Caki2 (cell line): ENCODE data around the gene TMEM139. TPM values are rescaled to one million over a fixed set of nuclear protein-coding genes. Genes with fewer than 3 reads are reported as not detected.
"Not testable (repeated sequence)": the region's sequence is repeated elsewhere in the genome, so short reads cannot be mapped to it uniquely, and the experiment has no call there.

Source experiments
- DNase-seq: peaks from one replicate; pipeline ENCODE4 v3.0.0-alpha.2; 2015; ENCODE audit warnings: low read depth
- in situ Hi-C: cut with HindIII; loops from 2 replicates; pipeline ENCODE4 v1.10.0; 2016; ENCODE audit warnings: low sequenced_read_pairs, low pct_unique_long_range_greater_than_20kb, mixed read lengths
- total RNA-seq: library from RNA; depleted of rRNA; stranded (reverse); fragments of >200 nt; shearing (Covaris generic); gene quantifications from 2 replicates; pipeline ENCODE4 v1.2.3, GENCODE V29; 2014; ENCODE audit warnings: low replicate concordance

TMEM139 gene
- total RNA-seq, 1 experiment from 2014 or later: 79.0 TPM

DNA sequence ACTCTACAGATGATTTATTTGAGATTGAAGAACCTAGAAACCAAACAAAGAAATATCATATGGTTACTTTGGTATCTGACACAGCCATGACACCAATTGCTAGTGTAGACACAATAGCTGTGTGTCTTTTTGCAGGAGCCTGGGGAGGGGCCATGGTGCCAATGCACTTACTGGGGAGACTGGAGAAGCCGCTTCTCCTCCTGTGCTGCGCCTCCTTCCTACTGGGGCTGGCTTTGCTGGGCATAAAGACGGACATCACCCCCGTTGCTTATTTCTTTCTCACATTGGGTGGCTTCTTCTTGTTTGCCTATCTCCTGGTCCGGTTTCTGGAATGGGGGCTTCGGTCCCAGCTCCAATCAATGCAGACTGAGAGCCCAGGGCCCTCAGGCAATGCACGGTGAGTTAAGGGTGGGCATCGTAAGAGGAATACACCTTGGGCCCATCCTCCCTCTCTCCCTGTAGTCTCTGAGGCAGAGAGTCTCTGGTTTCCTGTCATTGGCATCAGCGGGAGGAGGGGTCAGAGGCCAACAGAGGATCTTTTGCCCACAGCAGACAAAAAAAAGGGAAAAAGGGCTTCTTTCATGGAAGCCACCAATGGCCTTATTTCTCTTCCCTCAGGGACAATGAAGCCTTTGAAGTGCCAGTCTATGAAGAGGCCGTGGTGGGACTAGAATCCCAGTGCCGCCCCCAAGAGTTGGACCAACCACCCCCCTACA is 1.2 kb downstream of the TMEM139 start:
- DNase-seq: no peak
- in situ Hi-C loops: no loop called here

DNA sequence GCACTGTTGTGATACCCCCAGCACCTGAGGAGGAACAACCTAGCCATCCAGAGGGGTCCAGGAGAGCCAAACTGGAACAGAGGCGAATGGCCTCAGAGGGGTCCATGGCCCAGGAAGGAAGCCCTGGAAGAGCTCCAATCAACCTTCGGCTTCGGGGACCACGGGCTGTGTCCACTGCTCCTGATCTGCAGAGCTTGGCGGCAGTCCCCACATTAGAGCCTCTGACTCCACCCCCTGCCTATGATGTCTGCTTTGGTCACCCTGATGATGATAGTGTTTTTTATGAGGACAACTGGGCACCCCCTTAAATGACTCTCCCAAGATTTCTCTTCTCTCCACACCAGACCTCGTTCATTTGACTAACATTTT is 1.7 kb downstream of the TMEM139 start:
- DNase-seq: no peak
- in situ Hi-C loops: no loop called here

DNA sequence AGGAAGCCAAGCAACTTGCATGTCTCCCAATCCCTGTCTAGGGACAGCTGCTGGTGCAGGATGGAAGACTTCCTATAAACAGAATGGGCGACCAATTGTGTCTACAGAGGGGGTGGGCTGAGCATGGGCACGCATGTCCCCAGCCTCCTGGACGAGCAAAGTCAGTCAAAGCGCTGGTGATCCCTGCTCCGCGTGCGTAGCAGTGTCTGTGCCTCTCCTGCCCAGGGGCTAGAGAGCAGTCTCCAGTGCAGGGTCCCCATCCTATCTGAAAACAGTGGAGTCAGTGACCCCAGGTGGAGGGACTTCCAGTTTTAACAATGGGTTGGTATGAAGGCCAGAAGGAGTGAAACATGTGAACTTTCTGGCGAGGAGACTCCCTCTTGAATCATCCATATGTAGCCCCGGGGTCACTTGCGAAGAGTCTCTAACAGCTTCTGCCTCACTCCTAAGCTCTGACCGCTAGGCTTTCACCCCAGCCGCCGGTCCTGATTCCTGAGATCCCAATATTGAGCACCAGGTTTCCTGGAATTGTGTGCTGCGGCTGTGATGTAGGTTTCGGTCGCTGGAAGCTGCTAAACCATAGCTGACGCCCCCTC is 2.7 kb downstream of the TMEM139 start:
- in situ Hi-C loops: no loop called here

DNA sequence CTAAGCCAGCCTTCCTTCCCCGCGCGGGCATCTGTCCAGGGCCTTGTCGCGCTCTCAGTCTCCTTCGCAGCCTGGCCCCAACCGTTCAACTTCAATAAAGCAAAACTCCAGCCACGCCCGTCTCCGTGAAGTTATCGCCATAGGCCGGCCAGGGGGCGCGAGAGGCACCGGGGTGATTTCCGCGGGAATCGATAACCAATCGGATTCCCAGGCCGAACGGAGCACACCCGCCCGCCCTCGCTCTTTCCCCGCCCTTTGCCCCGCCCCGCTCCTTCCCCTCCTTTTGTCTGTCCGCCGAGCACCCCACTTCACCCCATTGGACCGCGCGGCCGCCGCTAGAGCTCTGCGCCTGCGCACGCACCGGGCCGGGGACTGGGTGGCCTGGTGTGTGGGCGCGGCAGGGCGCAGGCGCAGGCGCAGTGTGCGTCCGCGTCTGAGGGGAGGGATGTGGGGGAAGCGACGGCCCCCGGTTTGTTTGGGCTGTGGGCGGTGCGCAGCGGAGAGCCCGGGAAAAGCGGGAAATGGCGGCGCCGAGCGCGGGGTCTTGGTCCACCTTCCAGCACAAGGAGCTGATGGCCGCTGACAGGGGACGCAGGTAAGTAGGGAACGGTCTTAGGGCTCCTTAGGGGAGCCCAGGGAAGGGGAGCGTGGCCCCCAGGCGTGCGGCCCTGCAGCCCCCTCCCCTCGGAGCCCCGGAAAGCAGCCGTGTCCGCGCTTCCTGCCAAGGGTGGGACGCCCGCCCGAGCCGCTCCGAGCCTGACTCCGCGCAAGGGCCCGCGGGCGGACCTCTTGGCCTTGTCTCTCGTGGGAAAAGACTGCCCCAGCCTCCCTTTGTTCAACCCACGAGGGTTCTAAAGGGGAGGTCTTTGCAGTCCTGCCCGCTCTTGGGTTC is 3.4 kb downstream of the TMEM139 start, which contains the start of gene CASP2:
TSS of gene CASP2 (plus strand) at position 417 of the 892 bp plus-strand sequence. CDS start at position 522, 105 bp downstream.
- peak; percentile 97 for DNase-seq
- in situ Hi-C loops: no loop called here

More for the DNA sequence above, 2.7 kb downstream of the TMEM139 start:
- no peak for DNase-seq

DNA sequence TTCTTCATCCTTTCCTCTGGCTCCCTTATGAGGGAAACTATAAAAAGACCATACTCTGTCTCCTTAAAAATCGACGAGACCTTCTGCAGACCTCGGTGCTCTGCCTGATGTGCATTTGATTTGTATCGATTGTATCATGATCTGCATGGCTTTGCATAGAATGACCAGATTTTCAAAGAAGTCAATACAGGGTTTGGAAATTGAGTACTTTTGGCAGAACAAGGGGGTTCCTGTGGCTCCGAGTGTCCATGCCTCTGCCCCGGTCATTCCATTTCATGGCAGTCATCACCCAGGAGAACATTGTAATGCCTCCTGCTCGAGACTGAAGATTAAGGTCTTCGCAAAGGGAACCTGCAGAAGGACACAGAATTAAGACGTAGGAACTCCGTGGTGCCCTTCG is 4.1 kb downstream of the TMEM139 start:
- no peak for DNase-seq
- in situ Hi-C loops: no loop called here

DNA sequence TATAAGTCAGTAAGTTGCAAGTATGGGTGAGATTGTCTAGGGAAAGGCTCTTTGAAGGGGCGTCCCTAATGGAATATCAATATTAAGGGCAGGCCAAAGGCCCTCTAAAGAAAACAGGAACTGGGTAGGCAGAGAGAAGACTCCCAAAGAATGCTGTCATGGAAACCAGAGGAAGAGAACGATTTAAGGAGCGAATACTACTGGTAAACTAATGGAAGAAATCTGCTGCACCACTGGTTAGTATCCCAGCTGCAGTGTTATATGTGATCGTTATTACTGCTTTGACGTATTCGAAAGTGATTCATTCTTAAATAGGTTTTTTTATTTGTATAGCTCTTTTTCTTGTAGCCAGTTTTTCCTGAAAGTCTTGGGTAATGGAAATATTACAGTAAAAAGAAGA is 4.7 kb downstream of the TMEM139 start:
- in situ Hi-C loops: no loop called here

DNA sequence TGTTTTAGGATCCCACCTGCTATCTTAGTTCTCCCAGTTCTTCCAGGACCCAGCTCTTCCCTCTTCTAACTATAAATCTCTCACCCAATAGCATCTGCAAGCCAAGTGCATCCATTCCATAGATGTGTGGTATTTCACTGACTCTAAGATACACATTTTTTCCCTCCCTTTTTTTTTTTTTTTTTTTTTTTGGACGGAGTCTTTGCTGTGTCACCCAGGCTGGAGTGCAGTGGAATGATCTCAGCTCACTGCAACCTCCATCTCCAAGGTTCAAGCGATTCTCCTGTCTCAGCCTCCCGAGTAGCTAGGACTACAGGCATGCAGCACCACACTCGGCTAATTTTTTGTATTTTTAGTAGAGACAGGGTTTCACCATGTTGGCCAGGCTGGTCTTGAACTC is 5.1 kb downstream of the TMEM139 start:
- DNase-seq, in situ Hi-C loops: not testable (repeated sequence)

More for the DNA sequence above, 4.7 kb downstream of the TMEM139 start:
- DNase-seq: no peak

DNA sequence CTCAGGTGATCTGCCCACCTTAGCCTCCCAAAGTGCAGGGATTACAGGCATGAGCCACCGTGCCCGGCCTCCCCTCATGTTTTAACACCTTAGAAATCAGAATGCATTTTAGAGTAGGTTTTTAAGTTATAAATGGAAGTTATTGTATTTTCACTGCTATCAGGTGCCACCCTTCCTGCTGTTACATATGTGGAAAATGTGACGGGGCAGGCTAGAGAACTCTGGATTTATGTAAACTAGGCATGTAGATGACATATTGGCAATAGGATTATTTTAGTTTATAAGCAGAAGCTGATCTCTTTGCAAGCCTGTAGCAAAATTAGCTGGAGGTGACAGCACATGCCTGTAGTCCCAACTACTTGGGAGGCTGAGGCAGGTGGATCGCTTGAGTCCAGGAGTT is 5.5 kb downstream of the TMEM139 start:
- no peak for DNase-seq
- in situ Hi-C loops: no loop called here

DNA sequence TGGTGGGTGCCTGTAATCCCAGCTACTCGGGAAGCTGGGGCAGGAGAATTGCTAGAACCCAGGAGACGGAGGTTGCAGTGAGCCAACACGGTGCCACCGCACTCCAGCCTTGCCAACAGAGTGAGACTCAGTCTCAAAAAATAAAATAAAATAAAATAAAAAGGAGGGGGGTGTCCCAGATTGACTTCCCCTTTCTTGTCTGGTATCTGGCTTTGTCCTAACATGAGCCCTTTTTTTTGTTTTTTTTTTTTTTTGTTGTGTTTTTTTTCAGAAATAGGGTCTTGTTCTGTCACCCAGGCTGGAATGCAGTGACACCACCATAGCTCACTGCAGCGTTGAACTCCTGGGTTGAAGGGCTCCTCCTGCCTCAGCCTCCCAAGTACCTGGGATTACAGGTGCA is 8.1 kb downstream of the TMEM139 start:
- in situ Hi-C loops: no loop called here
- DNase-seq: no peak

DNA sequence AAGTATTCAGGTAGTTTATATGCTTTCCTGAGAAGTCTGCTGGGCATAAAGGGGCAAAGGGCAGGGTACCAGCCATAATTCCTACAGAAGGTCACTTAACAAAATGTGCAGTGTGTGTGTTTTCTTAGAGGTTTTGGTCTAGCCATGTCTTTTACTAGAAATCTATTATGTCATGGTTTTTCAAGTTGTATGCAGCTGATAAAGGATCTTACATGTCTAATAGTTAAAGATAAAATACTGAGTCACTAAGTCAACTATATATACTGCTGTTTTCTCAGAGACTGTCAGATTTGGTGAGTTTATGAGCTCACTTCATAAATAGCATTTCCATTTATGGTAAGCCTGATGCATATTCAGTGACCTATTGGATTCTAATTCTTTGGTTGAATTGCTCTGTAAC is 11.1 kb downstream of the TMEM139 start:
- DNase-seq: peak; percentile 35
- in situ Hi-C loops: no loop called here

DNA sequence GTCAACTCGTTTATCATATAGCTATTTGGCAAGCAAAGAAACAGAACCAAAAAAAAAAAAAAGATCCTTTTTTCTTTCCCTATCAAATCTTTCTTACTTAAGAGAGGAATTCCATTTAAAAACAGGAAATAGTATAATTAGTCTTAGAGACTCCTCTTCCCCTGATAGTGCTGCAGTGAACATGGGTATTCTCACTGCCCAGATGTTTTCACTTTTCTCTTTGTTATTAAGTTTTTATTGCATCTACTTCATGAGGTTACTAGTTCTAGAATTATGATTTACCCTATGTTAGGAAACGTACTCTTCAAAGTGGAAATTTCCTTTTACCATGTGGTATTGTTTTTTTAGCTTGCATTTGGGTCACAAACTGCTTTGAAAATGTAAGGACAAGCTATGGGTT is 11.9 kb downstream of the TMEM139 start:
- no peak for DNase-seq
- in situ Hi-C loops: no loop called here

DNA sequence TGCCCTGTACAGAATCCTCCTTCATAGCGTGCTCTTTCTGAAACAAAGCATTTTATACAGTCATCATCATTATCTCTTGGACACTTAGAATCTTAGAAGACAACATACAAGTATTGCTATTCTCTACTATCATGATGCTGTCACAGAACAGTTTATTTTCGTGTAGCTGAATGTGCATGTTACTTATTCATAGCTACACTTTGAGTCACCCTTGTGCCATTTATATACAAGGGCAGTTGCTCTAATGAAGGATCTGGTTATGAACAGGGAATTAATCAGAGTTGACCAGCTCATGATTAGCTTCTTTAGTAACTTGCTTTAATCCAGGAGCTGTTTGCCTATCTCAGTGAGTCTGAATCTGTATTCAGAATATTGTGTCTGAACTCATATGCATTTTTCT is 14.6 kb downstream of the TMEM139 start:
- DNase-seq: no peak
- in situ Hi-C loops: no loop called here

DNA sequence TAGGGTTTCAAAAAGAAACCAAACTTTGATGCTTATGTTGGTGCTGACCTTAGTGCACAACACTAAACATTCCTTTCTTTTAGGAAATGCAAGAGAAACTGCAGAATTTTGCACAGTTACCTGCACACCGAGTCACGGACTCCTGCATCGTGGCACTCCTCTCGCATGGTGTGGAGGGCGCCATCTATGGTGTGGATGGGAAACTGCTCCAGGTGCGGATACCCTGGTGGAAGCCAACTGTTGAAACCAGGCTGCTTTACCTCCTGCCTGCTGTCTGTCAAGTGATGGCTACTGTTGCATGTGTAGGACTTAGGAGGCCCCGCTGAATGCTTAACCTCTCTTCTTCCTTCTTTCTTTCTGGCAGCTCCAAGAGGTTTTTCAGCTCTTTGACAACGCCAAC is 15.1 kb downstream of the TMEM139 start:
- in situ Hi-C loops: no loop called here

DNA sequence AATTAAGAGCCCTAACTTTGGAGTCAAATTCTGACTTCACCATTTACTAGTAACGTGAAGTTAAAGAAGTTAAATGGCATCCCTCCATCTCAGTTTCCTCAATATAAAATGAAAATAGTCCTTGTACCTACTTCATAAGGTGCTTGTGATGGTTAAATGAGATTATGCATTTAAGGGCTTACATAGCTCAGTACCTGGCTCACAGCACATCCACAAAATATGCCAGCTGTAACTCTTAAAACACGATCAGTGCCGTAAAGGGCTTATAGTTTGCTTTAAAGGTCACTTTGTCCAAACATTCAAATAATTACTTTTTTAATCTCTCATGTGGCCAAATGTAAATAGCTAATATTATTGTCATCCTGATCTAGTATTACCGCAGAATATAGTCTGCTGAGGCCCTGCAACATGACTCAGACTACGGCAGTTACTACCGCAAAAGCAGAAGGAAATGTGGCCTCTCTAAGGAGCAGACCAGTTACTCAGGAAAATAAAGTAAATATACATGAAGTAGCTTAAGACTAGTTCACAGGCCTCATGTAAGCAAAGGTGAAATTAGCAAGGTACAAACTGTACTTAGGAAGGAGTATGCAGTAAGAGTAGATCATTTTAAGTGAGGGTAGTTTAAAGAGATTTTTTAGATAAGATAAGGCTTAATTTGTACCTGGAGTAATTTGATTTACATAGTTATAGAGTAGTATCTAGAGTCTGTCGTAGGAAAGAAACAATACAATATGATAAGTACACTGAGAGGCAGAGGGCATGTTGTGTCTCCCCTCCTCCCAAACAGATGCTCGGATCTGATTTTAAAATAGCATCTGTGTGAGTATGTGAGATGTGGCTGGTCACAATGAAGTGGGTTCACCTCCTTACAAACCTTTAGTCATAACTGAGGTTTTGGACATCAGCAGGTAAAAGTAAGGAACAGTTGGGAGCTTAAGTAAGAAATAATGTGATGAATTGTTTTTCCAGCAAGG is 16.5 kb downstream of the TMEM139 start:
- DNase-seq: no peak
- in situ Hi-C loops: no loop called here

More for the DNA sequence above, 15.1 kb downstream of the TMEM139 start:
- no peak for DNase-seq

DNA sequence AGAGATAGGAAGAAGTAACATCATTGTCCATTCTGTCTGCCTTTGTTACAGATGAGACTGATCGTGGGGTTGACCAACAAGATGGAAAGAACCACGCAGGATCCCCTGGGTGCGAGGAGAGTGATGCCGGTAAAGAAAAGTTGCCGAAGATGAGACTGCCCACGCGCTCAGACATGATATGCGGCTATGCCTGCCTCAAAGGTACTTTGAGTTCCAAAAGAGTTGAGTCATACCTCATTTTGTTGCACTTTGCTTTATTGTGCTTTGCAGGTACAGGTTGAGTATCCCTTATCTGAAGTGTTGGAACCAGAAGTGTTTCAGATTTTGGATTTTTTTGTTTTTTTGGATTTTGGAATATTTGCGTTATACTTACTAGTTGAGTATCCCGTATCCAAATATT is 19.0 kb downstream of the TMEM139 start:
- in situ Hi-C loops: no loop called here
- DNase-seq: no peak

DNA sequence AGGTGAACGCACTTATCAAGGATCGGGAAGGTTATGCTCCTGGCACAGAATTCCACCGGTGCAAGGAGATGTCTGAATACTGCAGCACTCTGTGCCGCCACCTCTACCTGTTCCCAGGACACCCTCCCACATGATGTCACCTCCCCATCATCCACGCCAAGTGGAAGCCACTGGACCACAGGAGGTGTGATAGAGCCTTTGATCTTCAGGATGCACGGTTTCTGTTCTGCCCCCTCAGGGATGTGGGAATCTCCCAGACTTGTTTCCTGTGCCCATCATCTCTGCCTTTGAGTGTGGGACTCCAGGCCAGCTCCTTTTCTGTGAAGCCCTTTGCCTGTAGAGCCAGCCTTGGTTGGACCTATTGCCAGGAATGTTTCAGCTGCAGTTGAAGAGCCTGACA is 20.2 kb downstream of the TMEM139 start:
- in situ Hi-C loops: no loop called here
- no peak for DNase-seq

DNA sequence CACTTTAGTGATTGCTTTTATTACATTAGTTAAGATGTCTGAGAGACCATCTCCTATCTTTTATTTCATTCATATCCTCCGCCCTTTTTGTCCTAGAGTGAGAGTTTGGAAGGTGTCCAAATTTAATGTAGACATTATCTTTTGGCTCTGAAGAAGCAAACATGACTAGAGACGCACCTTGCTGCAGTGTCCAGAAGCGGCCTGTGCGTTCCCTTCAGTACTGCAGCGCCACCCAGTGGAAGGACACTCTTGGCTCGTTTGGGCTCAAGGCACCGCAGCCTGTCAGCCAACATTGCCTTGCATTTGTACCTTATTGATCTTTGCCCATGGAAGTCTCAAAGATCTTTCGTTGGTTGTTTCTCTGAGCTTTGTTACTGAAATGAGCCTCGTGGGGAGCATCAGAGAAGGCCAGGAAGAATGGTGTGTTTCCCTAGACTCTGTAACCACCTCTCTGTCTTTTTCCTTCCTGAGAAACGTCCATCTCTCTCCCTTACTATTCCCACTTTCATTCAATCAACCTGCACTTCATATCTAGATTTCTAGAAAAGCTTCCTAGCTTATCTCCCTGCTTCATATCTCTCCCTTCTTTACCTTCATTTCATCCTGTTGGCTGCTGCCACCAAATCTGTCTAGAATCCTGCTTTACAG is 20.8 kb downstream of the TMEM139 start:
- peak; percentile 14 for DNase-seq
- in situ Hi-C loops: no loop called here

DNA sequence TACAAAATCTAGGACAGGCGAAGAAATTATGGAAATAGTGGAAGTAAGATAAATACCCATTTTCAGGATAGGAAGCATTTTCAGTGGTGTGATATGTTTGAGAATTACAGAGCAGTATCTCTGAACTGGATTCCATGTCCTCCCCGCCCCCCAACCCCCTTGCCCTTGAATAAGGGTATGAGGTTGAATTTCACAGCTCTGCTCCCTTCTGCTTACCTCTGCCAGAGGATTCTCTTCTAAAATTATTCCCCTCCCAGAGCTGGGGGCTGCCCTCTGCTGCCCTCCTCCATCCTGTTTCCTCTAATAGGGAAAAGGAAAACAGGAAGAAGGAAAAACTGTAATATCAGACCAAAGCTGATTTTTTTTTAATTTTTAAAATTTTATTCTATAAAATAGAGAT is 23.9 kb downstream of the TMEM139 start:
- in situ Hi-C loops: no loop called here

More for the DNA sequence above, 23.9 kb downstream of the TMEM139 start:
- no peak for DNase-seq
